HepG2 (cell line): ENCODE measurements around the gene CXADR. TPM values are rescaled to one million over a fixed set of nuclear protein-coding genes. Genes with fewer than 3 reads are reported as not detected.

Experiments used
- ADNP ChIP-seq: sonication (generic); formaldehyde crosslinking; IDR thresholded peaks from 2 replicates; pipeline ENCODE4 v1.4.0; 2020; ENCODE audit warnings: missing genetic modification reagents
- ARID5B ChIP-seq: IDR thresholded peaks from 2 replicates; pipeline ENCODE4 v1.4.0; 2020; ENCODE audit warnings: mild to moderate bottlenecking, missing genetic modification reagents
- ATF3 ChIP-seq: sonication (generic); formaldehyde crosslinking; IDR thresholded peaks from 2 replicates; pipeline ENCODE4 v1.4.0; 2020; ENCODE audit warnings: missing genetic modification reagents
- BCL6 ChIP-seq: IDR thresholded peaks from 2 replicates; pipeline ENCODE4 v1.6.1; 2016; ENCODE audit warnings: missing genetic modification reagents, missing compliant biosample characterization
- ELK4 ChIP-seq: sonication (generic); formaldehyde crosslinking; IDR thresholded peaks from 2 replicates; pipeline ENCODE4 v1.9.0; 2021; ENCODE audit warnings: missing genetic modification reagents, borderline replicate concordance
- HMG20A ChIP-seq: IDR thresholded peaks from 2 replicates; pipeline ENCODE4 v1.6.1; 2016; ENCODE audit warnings: borderline replicate concordance
- TEAD3 ChIP-seq: optimal IDR thresholded peaks from 2 replicates; pipeline ENCODE3; 2016; ENCODE audit warnings: borderline replicate concordance
- ZBTB25 ChIP-seq: IDR thresholded peaks from 2 replicates; pipeline ENCODE4 v1.6.1; 2018; ENCODE audit warnings: missing genetic modification reagents
- ZNF263 ChIP-seq: sonication (generic); formaldehyde crosslinking; IDR thresholded peaks from 2 replicates; pipeline ENCODE4 v1.4.0; 2020; ENCODE audit warnings: missing genetic modification reagents
- ZNF281 ChIP-seq: sonication (generic); formaldehyde crosslinking; IDR thresholded peaks from 2 replicates; pipeline ENCODE4 v1.4.0; 2020; ENCODE audit warnings: missing genetic modification reagents, borderline replicate concordance
- ZNF556 ChIP-seq: sonication (generic); formaldehyde crosslinking; IDR thresholded peaks from 2 replicates; pipeline ENCODE4 v1.4.0; 2020; ENCODE audit warnings: mild to moderate bottlenecking, missing genetic modification reagents, borderline replicate concordance
- ZNF780A ChIP-seq: sonication (generic); formaldehyde crosslinking; IDR thresholded peaks from 2 replicates; pipeline ENCODE4 v1.8.0; 2022; ENCODE audit warnings: mild to moderate bottlenecking, missing genetic modification reagents, moderate library complexity
- ZSCAN31 ChIP-seq: sonication (generic); formaldehyde crosslinking; IDR thresholded peaks from 2 replicates; pipeline ENCODE4 v1.5.0; 2020; ENCODE audit warnings: low read depth, mild to moderate bottlenecking, missing genetic modification reagents
- polyA plus RNA-seq, 8 experiments: library from polyadenylated mRNA; depleted of rRNA in 3 of 8; stranded (reverse) in 7 of 8; unstranded in 1 of 8; fragments of >200 nt; fragmentation: Illumina TruSeq in 4 of 8; extraction: Trizol in 4 of 8; gene quantifications; 2 replicates each; pipeline versions ENCODE4 v1.2.1 to v1.2.3, GENCODE V29; 2011 to 2016; ENCODE audit warnings: low read depth in 4 of 8, missing spikeins in 1 of 8, mixed read lengths in 1 of 8; ENCODE audit not compliant: insufficient read depth in 1 of 8
- total RNA-seq, 5 experiments: library from RNA; depleted of rRNA; stranded (reverse); fragments of >200 nt; fragmentation: Illumina TruSeq; extraction: Trizol; gene quantifications; 2 replicates each; pipeline ENCODE4 v1.2.3, GENCODE V29; 2016; ENCODE audit warnings: low read depth in 1 of 5

CXADR gene
- total and polyA plus RNA-seq, 2 of the 13 experiments (the other 11 are each of a cell fraction or from before 2014, with no cell fraction given) = 86.8 to 110 TPM

GRCh38 chr21:17497316-17497715, 15.5 kb upstream of the CXADR start (continued):
- TF ChIP-seq TEAD3 = peak; percentile 19
- TF ChIP-seq ZBTB25 (CRISPR knock-in tag) = no peak
- no peak for TF ChIP-seq ZNF263 (CRISPR knock-in tag)
- TF ChIP-seq HMG20A (CRISPR knock-in tag) = peak; percentile 47; the same call in 1 of the 2 replicates
- no peak for TF ChIP-seq BCL6 (CRISPR knock-in tag)
- no peak for TF ChIP-seq ATF3 (CRISPR knock-in tag)
- TF ChIP-seq ZNF281 (CRISPR knock-in tag) = no peak
- peak; percentile 44; the same call in 1 of the 2 replicates for TF ChIP-seq ARID5B (CRISPR knock-in tag)
- TF ChIP-seq ADNP (CRISPR knock-in tag) = no peak
- no peak for TF ChIP-seq ZNF780A (CRISPR knock-in tag)
- no peak for TF ChIP-seq ELK4 (CRISPR knock-in tag)
- TF ChIP-seq ZSCAN31 (CRISPR knock-in tag) = no peak
- no peak for TF ChIP-seq ZNF556
